GM04503 (cell line): Measurements from ENCODE around the gene TARS1.
A peak's percentile ranks its signal among the peaks of the same experiment; 100 is the strongest.
"Not testable (repeated sequence)": the region's sequence is repeated elsewhere in the genome, so short reads cannot be mapped to it uniquely, and the experiment has no call there.

Source experiments
- DNase-seq: peaks from one replicate; pipeline ENCODE4 v3.0.0-alpha.2; 2012; ENCODE audit warnings: low read depth

TARS1 gene

DNA sequence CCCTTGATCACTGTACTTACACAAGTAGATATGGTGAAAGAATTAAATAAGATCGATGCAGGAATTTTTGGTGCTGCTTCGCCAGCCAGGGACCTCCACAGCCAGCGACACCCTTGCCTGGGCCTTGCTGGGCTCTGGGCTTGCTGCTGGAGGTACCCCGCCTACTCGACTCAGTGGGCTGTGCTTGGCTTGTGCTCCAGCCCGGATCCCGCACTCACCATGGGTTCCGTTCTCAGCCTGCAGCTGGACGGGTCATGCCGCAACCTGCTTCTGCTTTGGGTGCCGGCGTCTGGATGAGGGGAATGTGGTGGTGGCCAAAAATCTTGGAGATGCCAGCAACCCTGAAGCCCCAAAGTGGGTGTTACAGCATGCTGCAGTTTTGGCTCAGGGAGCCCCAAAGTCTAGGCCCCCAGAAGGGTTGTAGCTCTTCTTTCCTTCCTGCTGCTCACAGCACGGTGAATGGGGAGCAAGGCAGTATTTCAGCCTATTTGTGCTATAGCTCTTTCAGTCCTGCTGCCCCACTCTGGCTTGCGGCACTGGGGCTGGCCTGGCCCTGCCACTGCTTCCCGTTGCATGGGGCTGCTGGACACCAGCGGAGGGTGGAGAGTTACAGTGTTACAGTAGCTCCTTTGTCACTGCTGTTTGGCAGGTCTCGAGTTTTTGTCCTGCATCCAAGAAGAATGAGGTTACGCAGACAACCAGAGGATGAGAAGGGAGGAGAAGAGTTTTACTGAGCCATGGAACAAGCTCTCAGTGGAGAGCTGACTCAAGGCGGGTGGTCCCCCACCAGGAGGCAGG is 48.0 kb downstream of the TARS1 start:
- DNase-seq: no peak

DNA sequence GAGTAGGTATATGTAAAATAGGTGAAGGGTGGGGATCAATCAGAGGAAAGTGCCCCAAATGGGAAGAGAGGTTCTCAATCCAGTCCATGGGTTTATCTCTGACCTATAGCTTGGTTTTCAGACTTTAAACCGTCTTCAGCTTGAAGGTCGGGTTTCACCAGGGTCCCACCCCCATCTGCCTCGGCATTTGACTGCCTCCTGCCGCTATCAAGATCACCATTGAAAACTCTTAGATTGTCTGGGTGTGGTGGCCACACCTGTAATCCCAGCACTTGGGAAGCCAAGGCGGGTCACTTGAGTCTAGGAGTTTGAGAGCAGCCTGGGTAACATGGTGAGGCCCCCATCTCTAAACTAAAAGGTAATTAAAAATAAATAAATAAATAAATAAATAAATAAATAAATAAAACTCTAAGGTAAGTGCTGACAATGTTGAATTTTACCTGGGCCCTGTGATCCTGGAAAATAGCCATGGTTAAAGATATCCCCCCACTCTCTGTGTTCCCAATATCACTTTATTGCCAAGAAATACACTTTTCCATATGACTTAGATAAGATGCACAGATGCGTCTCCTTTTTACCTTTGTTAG is 48.8 kb downstream of the TARS1 start:
- no peak for DNase-seq

DNA sequence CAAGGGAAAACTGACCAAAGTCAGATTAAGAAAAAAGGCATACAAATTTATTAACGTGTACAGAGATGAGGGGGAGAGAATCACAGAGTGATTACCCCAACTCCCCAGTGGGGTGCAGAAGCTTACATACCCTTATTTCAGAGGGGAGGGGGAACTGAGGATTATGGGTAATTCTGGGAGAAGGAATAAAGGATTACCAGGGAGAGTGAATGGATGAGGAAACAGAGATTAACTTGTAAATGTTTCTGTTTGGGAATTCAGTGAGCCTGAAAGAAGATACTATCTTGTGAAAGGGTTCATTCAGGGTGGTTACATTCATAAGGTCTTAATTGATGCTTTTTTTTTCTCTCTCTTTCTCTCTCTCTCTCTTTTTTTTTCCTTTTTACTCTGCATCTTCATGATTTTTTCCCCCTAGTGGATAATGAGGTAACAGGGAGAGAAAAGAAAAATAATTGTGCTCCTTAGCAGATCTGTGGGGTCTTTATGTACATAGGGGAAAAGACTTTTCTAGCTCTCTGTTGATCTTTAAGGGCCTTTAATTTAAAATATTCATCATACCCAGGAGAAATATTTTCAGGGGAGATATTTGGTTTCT is 49.4 kb downstream of the TARS1 start:
- no peak for DNase-seq

DNA sequence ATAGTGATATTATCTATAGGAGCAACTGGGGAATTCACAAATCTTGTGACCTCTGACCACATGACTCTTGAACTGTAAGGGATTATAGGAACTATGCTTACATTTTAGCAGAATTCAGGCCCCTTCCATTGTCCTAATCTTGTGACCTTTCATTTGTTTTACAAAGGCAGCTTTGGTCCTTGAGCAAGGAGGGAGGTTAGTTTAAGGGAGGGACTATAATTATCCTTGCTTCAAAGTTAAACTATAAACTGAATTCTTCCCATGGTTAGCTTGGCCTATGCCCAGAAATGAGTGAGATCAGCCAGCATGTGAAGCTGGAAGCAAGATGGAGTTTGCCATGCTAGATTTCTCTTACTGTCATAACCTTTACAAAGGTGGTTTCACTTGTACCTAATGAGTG is 51.2 kb downstream of the TARS1 start:
- DNase-seq: peak; percentile 30

DNA sequence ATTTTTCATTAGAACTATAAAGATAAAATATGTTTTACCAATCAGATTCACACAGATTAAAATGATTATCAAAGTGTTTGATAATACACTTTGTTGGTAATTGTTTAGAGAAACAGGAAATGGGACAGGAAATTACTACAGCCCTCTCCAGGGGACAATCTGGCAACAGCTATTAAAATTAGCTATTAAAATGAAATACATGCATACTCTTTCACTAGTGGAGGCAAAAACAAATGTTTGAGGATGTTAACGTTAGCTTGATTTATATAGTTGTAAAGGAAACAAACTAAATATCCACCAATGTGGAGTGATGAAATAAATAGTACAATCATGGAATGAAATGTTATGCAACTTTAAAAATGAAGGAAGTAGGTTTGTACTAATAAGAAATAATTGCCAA is 53.7 kb downstream of the TARS1 start:
- peak; percentile 24 for DNase-seq

DNA sequence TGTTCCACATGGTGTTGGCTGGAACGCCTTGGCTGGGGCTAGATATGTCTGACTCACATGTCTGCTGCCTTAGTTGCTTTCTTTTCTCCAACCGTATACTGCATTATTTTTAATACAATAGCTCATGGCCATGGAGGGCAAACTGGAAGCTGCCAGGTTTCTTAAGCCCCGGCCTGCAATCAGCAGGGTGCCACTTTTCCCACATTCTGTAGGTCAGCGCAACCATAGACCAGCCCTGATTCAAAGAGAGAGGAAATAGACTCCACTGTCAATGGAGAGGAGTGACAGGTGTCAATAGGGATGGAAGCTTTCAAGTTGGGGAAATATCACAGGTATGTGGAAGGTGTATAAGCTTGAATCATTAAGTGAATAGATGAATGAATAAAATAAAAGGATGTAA is 60.5 kb downstream of the TARS1 start:
- DNase-seq: no peak

DNA sequence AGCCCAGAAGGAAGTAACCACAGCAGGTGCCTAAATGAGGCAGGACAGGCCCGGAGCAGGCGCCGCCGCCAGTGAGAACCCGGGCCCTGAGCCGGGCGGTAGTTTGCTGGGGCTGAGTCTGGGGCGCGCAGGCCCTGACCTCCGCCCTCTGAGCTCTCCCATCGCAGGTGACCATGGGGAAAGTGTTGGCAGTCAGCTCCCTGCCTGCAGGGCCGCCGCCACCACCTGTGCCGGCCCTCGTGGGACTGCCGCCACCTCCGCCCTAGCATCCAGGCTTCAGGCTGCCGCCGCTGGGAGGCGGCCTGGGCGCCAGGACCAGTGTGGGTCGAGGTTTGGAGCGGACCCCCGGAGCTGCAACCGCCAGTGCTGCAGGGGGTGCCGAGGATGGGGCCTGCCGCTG is 61.1 kb downstream of the TARS1 start:
- DNase-seq: no peak

DNA sequence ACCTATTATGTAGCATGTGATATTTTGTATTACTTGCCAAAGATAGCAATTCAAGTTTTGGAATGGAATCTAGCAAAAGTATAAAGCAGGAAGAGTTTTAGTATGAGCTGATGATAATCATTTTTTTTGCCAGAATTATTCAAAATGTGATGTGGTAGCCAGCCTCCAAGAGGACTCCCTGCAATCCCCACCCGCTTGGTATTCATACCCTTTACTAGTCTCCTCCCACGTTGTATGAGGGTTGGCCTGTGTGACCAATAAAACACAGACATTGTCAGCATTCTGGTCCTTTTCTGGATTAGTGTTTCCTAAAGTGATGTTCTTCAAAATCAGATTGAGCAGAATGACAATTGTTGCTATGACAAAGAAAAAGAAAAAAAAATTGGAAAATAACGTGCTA is 63.8 kb downstream of the TARS1 start:
- DNase-seq: no peak

DNA sequence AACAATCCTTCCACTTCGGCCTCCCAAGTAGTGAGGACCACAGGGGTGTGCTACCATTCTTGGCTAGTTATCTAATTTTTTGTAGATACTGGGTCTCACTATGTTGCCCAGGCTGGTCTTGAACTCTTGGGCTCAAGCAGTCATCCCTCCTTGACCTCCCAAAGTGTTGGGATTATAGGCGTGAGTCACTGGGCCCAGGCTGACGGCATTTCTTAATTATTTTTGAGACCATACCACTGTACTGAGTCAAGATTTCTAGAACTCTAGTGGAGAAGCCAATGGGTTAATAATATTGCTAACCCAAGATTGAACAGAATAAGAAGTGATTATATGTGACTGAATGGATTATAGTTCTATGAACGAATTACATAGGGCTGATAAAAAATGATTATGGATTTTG is 66.7 kb downstream of the TARS1 start:
- DNase-seq: no peak

DNA sequence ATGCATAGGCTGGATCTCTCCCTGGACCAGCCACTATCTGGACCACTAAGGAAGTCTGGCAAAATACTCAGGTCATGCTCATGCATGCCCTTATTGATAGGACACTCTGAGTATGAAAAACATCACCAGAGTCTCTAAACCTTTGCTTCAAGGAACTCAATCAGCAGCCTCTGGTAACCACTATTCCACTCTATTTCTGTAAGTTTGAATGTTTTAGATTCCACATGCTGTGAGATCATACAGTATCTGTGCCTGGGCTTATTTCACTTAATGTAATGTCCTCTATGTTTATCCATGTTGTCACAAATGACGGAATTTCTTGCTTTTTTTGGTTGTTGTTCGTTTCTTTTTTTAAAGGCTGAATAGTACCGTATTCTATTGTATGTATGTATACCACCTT is 68.3 kb downstream of the TARS1 start:
- peak; percentile 11 for DNase-seq

DNA sequence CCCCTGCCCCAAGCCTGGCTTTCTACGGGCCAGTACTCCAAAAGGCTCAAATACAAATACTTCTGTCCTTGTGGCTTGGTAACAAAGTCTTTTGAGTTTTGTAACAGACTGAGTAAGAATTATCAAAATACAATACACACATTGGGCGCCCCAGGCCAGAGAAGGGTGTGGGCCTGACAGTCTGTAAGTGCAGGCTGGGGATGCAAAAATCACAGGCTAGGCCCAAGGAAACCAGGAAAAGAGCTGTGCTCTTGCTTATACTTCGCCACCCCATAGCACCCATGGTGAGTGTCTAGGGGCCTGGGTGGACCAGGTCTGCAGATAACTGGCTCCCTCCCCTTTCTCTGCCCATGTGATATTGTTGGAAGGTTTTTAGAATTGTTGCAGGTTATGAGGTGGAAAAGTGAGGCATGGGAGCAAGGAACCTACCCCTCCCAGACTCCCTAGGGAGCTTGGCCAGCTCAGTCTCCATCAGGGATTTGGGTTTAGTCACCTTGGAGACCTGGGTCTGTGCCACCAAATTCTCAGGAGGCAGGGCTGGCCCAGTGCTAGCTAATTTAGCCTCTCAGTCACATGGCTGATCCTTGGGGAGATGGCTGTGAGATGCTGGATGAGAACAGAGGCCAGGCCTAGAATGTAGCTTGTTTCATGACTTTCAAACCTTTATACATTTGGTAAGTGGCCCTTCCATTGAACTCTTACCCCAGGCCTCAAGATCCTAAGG is 72.9 kb downstream of the TARS1 start:
- DNase-seq: peak; percentile 48

DNA sequence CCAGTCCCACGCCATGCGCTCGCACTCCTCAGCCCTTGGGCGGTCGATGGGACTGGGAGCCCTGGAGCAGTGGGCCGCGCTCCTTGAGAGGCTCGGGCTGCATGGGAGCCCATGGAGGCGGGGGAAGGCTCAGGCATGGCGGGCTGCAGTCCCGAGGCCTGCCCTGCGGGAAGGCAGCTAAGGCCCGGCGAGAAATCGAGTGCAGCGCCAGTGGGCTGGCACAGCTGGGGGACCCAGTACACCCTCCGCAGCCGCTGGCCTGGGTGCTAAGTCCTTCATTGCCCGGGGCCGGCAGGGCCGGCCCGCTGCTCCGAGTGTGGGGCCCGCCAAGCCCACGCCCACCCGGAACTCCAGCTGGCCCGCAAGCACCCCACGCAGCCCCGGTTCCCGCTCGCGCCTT is 74.6 kb downstream of the TARS1 start:
- not testable (repeated sequence) for DNase-seq

DNA sequence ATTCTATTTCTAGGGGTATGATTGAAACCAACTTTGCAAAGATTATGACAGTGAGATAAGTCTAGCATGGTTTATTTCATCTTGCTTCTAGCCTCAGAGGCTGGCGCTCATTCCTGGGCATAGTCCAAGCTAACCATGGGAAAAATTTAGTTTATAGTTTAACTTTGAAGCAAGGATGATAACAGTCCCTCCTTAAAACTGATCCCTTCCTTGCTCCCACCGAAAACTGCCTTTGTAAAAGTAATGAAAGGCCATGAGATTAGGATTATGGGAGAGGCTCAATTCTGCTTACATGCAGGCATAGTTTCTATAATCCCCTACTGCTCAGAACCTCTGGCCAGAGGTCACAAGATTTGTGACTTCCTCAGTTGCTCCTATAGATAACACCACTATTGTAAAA is 75.7 kb downstream of the TARS1 start:
- DNase-seq: no peak
